ENCODE measurements around the gene CMTM2.

GRCh38 chr16:66547101-66547989, 31.9 kb upstream of the CMTM2 start:
- TF ChIP-seq CTCF (IDR thresholded peaks at IDR 0.05; ENCODE audit: low read depth, low read length) (no peak), MYC (IDR thresholded peaks at IDR 0.05; ENCODE audit: low read depth, low read length) (no peak)

Measured in NB4 (cell line).